ENCODE measurements around the gene UBE2H.

The UBE2H gene

DNA sequence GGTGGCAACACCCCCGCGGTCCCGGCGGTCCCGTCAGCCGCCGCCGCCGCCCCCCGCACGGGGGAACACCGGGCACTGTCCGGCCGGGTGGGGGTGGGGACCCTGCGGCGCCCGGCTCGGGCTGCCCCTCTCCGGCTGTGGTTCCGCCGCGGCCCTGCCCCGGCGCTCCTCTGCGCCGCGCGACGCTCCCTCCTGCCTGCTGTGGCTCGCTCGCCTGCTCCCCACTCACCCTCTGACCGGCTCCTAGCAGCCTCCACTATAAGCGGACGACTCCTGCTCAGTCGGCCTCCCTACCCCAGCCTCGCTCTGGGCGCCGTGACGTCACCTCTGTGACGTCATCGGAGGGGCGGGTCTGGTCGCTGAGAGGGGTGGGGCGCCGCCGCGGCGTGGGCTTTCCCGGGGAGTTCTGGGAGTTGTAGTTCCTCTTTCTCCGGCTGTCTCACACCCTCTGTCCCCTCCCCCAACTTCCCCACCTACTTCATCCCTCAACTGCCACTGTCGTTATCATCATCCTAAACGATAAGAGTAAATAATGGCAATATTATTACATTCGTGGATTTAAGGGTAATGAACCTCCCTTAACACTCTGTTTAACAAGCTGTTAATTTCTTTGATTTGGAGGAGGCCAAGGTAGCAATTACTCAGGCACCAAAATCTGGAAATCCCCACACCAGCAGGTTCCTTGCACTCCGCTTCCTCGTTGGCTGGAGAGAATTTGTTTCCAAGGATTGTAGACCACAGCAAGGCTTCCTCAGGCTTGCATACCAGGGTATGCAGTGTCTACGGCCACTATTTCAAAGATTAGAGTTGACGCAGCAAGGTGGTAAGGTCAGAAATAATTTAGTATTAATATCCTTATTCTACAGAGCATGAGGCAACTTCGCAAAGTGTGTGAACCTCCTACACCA lies at the start of gene UBE2H:
UBE2H (minus strand) TSS at position 308 of the 908 bp plus-strand sequence. CDS start 405 bp downstream, outside the sequence.
- peak within 1 kb of the TSS; percentile 95 for H3K4me3 ChIP-seq (ENCODE audit: low read depth, low read length)
- TF ChIP-seq, protein P1, sequence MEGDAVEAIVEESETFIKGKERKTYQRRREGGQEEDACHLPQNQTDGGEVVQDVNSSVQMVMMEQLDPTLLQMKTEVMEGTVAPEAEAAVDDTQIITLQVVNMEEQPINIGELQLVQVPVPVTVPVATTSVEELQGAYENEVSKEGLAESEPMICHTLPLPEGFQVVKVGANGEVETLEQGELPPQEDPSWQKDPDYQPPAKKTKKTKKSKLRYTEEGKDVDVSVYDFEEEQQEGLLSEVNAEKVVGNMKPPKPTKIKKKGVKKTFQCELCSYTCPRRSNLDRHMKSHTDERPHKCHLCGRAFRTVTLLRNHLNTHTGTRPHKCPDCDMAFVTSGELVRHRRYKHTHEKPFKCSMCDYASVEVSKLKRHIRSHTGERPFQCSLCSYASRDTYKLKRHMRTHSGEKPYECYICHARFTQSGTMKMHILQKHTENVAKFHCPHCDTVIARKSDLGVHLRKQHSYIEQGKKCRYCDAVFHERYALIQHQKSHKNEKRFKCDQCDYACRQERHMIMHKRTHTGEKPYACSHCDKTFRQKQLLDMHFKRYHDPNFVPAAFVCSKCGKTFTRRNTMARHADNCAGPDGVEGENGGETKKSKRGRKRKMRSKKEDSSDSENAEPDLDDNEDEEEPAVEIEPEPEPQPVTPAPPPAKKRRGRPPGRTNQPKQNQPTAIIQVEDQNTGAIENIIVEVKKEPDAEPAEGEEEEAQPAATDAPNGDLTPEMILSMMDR (IDR thresholded peaks at IDR 0.05; ENCODE audit: borderline replicate concordance, insufficient read depth, low read depth, low read length): no peak

DNA sequence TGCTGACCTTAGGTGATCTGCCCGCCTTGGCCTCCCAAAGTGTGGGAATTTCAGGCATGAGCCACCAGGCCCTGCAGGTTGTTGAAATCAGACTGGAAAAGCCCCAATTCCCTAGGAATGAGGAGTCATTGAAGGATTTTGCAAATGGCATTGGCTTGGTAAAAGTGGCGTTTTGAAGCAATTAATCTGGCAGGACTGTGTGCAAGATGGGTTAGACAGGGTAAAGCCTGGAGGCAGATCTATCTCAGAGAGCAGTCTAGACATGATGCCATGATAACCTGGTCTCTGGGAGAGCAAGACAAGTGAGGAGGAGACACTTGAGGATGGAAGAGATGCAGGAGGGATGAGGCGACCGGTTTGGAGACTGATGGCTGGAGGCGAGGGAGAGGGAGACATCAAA lies 45.7 kb upstream of the UBE2H start:
- TF ChIP-seq, protein P1 (IDR thresholded peaks at IDR 0.05; ENCODE audit: borderline replicate concordance, insufficient read depth, low read depth, low read length): no peak
- no peak overlapping the region for H3K4me3 ChIP-seq (ENCODE audit: low read depth, low read length)

DNA sequence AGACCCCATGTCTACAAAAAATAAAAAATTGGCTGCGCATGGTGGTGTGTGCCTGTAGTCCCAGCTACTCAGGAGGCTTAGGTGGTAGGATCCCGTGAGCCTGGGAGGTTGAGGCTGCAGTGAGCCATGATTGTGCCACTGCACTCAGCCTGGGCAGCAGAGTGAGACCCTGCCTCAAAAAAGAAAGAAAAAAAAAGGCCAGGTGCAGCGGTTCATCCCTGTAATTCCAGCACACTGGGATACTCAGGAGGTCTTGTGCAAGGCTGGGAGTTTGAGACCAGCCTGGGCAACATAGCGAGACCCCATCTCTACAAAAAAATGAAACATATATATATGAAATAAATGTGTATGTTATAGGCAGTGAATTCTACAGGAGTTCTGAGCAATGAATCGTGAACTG lies 44.5 kb upstream of the UBE2H start:
- TF ChIP-seq, protein P1 (IDR thresholded peaks at IDR 0.05; ENCODE audit: borderline replicate concordance, insufficient read depth, low read depth, low read length): no peak
- no peak overlapping the region for H3K4me3 ChIP-seq (ENCODE audit: low read depth, low read length)

DNA sequence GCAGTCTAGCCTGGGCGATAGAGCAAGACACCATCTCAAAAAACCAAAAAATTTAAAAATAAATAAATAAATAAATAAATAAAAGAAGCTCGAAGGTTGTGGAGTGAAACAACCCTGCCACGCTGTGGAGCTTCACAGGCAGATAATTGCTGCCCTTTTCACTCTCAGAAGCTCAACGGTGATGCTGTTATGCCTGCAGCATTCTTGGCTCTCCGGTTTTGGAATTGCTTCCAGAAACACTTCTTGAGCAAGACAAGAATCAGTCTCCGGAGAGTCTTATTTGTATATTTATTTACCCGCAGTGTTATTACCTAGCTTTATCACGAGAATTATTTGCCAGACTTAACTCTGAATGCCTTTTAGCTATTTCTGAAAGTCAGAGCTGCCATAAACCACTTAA lies 40.5 kb upstream of the UBE2H start:
- TF ChIP-seq, protein P1 (IDR thresholded peaks at IDR 0.05; ENCODE audit: borderline replicate concordance, insufficient read depth, low read depth, low read length): no peak
- H3K4me3 ChIP-seq (ENCODE audit: low read depth, low read length): no peak overlapping the region

DNA sequence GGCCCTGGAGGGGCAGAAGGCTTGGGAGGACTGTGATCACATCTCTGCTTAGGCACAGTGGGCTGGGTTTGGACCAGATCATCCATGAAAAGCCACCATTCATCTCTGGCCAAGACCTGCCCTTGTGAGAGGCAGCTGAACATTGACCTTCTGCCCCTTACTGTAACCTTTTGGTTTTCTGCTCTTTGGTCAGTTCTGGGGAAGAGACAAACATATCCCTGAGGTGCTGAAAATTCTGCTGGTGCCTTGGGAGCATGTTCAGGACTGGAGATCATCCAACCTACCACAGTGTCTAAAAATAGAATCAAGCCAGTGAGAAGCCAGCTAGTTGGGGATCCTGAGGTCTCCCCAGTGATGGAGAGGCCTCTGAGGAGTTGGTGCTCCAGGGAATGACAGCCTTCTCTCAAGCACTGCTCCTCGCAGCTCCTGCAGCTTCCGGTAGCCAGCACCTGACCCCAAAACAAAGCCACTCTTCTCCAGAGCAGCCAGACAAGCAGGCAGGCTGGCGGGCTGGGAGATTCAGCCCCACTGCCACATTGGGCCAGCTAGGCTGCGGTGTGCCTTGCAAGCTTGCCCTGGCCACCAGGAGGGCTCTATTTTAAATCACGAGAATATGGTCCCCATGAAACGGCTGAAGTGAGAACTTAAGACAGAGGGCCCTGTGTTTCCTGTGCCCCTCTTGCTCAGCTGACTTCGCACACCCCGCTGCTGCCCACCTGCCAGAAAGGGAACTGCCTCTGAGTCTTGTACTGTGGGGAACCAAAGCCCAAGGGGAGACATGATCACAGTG lies 37.8 kb upstream of the UBE2H start:
- TF ChIP-seq, protein P1 (IDR thresholded peaks at IDR 0.05; ENCODE audit: borderline replicate concordance, insufficient read depth, low read depth, low read length): no peak
- no peak overlapping the region for H3K4me3 ChIP-seq (ENCODE audit: low read depth, low read length)

DNA sequence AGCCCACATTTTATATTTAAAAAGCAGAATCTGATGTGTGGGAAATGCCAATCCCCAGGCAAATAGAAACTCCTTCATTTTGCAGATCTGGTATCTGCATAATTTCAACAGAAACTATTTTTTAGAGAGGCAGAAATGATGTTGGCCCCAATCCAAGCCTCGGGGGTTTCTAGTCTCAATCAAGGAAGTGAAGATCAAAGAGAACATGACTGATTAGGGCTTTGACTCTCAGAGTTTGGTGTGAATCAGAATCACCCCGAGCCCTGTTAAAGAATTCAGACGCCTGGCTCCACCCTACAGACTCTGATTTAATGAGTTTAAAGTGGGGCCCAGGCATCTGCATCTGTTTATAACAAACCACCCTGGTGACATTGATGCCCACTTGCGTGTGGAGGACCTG lies 36.7 kb upstream of the UBE2H start:
- H3K4me3 ChIP-seq (ENCODE audit: low read depth, low read length): no peak overlapping the region
- TF ChIP-seq, protein P1 (IDR thresholded peaks at IDR 0.05; ENCODE audit: borderline replicate concordance, insufficient read depth, low read depth, low read length): no peak
